C4-2B (cell line): ENCODE data around the gene HNRNPCL1.

ENCODE experiments used
- ZFX ChIP-seq: fragments of 450-650 bp; IDR thresholded peaks from 2 replicates; pipeline ENCODE4 v1.6.1; 2017
- TF ChIP-seq, protein P1 (sequence below): fragments of 450-650 bp; conservative IDR thresholded peaks from 2 replicates; pipeline ENCODE4 v1.5.1; 2017; ENCODE audit warnings: mild to moderate bottlenecking

DNA sequence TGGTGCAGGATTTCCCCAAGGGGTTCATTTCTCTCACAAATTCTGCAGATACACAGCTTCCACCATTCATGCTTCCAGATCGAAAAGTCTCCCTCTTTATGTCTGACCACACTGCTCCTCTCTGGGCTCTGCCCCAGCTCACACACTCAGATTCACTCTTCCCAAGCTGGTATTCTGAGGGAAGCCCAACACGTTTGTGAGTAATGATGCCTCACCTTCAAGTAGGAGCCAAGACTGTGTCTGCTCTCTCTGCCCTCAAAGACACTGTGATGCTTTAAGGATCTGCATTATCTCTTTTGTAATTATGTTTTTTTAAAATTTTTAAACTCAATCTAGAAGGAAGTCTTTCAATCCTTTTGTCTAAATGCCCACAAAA lies 37.1 kb downstream of the HNRNPCL1 start:
- TF ChIP-seq, protein P1, sequence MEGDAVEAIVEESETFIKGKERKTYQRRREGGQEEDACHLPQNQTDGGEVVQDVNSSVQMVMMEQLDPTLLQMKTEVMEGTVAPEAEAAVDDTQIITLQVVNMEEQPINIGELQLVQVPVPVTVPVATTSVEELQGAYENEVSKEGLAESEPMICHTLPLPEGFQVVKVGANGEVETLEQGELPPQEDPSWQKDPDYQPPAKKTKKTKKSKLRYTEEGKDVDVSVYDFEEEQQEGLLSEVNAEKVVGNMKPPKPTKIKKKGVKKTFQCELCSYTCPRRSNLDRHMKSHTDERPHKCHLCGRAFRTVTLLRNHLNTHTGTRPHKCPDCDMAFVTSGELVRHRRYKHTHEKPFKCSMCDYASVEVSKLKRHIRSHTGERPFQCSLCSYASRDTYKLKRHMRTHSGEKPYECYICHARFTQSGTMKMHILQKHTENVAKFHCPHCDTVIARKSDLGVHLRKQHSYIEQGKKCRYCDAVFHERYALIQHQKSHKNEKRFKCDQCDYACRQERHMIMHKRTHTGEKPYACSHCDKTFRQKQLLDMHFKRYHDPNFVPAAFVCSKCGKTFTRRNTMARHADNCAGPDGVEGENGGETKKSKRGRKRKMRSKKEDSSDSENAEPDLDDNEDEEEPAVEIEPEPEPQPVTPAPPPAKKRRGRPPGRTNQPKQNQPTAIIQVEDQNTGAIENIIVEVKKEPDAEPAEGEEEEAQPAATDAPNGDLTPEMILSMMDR = no peak
- no peak for TF ChIP-seq ZFX
